Upper lobe of left lung (tissue), 6 donors: ENCODE data around the gene LRCH1. TPM values are rescaled to one million over a fixed set of nuclear protein-coding genes. Genes with fewer than 3 reads are reported as not detected.

Experiments used
- ATAC-seq, 2 donors: fragments of 200-7000 bp; cut with Tn5 transposase; one replicate each; pipeline ENCODE4 v1.9.1; 2022; ENCODE audit warnings: mild to moderate bottlenecking in 2 of 2, moderate library complexity in 2 of 2; ENCODE audit not compliant: low FRiP score in 2 of 2
- DNase-seq, 2 donors: peaks; one replicate each; pipeline ENCODE4 v3.0.0-alpha.2; 2019 to 2020
- H3K27ac ChIP-seq, 4 donors: fragments of 200-600 bp; sonication (generic); one replicate each; pipeline ENCODE4 v1.5.1; 2016 to 2019
- H3K27me3 ChIP-seq, 4 donors: fragments of 200-600 bp; sonication (generic); one replicate each; pipeline ENCODE4 v1.5.1; 2017 to 2019
- H3K36me3 ChIP-seq, 4 donors: fragments of 200-600 bp; sonication (generic); one replicate each; pipeline ENCODE4 v1.5.1; 2016 to 2019
- H3K4me1 ChIP-seq, 4 donors: fragments of 200-600 bp; sonication (generic); one replicate each; pipeline ENCODE4 v1.5.1; 2018 to 2019
- H3K4me3 ChIP-seq, 4 donors: fragments of 200-600 bp; sonication (generic); one replicate each; pipeline ENCODE4 v1.5.1; 2017 to 2019; ENCODE audit warnings: mild to moderate bottlenecking in 2 of 4, moderate library complexity in 1 of 4
- H3K9me3 ChIP-seq, 4 donors: fragments of 200-600 bp; sonication (generic); one replicate each; pipeline ENCODE4 v1.5.1; 2018 to 2019
- EP300 ChIP-seq, 4 donors: sonication (generic); formaldehyde crosslinking; IDR thresholded peaks; one replicate each; pipeline ENCODE4 v1.5.1; 2017; ENCODE audit warnings: antibody characterized with exemption in 4 of 4, control low read depth in 2 of 4
- POLR2A ChIP-seq, 4 donors: fragments of 450-650 bp; IDR thresholded peaks; one replicate each; pipeline ENCODE4 v1.5.1; 2016 to 2017; ENCODE audit warnings: antibody characterized with exemption in 4 of 4, mild to moderate bottlenecking in 2 of 4
- POLR2AphosphoS5 ChIP-seq, 2 donors: sonication (generic); formaldehyde crosslinking; IDR thresholded peaks; one replicate each; pipeline ENCODE4 v1.5.1; 2017; ENCODE audit warnings: antibody characterized with exemption in 2 of 2
- WGBS, 2 donors: methylation state at CpG; one replicate each; pipeline ENCODE4 v1.1.5; 2017 to 2018; 5-methylcytosine and 5-hydroxymethylcytosine counted together
- total RNA-seq, 6 donors: library from RNA; depleted of rRNA in 4 of 6; stranded (reverse); fragments of >200 nt in 4 of 6; gene quantifications; one replicate each; pipeline versions ENCODE4 v1.1.0 to v1.2.1, GENCODE V29; 2016 to 2021
- TF ChIP-seq, protein P1 (sequence below), 6 experiments: fragments of 450-650 bp in 4 of 6; fragments of 200-600 bp in 2 of 6; sonication (generic) in 2 of 6; IDR thresholded peaks; one replicate each; pipeline ENCODE4 v1.5.1; 2016 to 2019; ENCODE audit warnings: antibody characterized with exemption in 6 of 6
- donor health status: DM: no; HTN: no; CAD: no; lungs with moderate emphysema.
- donor health status: DM: no; HTN: yes; CAD: no; lungs with severe emphysema.

Gene LRCH1
- total RNA-seq, 6 donors from 2014 or later = 17.2 to 27.0 (median 22.7) TPM

DNA sequence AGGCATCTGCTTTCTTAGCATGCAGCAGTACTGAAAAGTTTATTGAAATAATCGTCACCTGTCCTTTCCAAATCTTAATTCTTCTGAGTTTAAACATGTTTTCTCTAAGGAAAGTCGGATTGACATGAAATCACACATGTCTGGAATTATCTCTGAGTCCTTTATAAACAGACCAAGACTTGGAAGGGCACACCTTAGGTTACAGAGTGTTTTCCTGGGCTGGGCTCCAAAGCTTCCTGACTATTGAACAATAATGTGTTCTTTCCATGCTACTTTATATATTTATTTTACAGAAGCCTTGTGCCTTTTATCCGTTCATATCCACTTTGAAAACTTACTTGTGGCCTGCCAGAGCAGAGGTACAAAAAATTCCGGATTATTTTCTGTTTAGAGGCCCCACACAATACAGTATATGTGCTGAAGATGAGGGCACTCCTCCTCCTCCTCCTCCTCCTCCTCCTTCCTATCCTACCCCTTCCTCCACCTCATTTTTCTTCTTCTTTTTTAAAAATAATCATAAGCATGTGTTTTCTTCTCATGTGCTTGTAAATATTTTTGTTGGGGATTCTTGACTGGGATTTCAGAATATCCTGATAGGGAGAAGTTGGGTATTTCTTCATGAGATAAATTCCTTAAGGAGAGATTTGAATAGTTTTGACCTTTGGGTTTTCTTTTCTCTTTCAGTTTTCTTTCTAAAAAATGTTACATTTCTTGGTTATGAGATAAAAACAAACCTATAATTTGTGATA is 52.3 kb downstream of the LRCH1 start:
- ATAC-seq (no peak), DNase-seq (peak in 1 of 2 donors; percentile 59)
- WGBS, 2 donors = 34 to 45% methylated on average over 4 of the region's 4 CpGs
- TF ChIP-seq EP300 (IDR thresholded peaks at IDR 0.05) (no peak), POLR2A (IDR thresholded peaks at IDR 0.05) (no peak), POLR2AphosphoS5 (IDR thresholded peaks at IDR 0.05) (no peak)
- TF ChIP-seq, protein P1, sequence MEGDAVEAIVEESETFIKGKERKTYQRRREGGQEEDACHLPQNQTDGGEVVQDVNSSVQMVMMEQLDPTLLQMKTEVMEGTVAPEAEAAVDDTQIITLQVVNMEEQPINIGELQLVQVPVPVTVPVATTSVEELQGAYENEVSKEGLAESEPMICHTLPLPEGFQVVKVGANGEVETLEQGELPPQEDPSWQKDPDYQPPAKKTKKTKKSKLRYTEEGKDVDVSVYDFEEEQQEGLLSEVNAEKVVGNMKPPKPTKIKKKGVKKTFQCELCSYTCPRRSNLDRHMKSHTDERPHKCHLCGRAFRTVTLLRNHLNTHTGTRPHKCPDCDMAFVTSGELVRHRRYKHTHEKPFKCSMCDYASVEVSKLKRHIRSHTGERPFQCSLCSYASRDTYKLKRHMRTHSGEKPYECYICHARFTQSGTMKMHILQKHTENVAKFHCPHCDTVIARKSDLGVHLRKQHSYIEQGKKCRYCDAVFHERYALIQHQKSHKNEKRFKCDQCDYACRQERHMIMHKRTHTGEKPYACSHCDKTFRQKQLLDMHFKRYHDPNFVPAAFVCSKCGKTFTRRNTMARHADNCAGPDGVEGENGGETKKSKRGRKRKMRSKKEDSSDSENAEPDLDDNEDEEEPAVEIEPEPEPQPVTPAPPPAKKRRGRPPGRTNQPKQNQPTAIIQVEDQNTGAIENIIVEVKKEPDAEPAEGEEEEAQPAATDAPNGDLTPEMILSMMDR (IDR thresholded peaks at IDR 0.05) = no peak
- H3K9me3 ChIP-seq = no peaks in the 10 kb centered on the region
- H3K36me3 ChIP-seq = no peaks in the 10 kb centered on the region
- H3K27me3 ChIP-seq = no peaks in the 10 kb centered on the region
- H3K4me1 ChIP-seq = peaks cover 43 to 83% (median 70%) of the 10 kb centered on the region in 4 donors
- H3K27ac ChIP-seq = peak overlapping the region; percentile 47 to 77 (median 57)
- H3K4me3 ChIP-seq = no peak overlapping the region

DNA sequence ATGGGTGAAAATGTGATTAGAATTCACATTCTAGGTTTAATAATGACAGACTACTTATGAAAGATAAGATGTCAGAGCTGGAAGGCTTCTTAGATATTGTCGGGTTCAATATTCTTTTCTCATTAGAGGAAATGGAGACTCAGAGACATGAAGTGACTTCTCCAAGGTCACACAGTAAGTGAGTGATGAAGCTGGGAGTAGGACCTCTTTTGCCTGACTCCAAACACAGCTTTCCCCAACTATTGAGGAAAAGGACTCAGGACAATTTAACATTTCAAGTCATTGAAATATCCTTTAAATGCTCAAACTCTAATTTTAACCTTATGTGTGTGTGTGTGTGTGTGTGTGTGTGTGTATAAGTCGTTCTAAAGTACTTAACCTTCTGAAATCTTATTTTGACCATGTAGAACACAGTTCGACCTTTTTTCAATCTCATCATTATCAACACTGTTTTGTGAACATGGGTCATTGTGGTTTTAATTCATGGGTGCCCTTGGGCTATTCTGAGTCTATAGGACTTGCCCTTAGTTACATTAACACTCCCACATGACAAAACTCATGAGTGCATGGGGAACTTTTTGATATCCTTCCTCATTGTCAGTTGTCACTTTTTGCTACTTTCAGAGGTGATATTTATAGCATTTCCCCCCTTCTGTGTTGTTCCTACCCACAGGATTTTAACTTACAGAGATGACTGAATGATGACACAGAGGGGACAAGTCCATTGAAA is 53.0 kb downstream of the LRCH1 start:
- TF ChIP-seq POLR2A (IDR thresholded peaks at IDR 0.05) (no peak), POLR2AphosphoS5 (IDR thresholded peaks at IDR 0.05) (no peak), EP300 (IDR thresholded peaks at IDR 0.05) (peak in 1 of 4 donors; percentile 9)
- TF ChIP-seq, protein P1 (IDR thresholded peaks at IDR 0.05) = no peak
- H3K27ac ChIP-seq = peak overlapping the region; percentile 47 to 77 (median 57)
- H3K4me3 ChIP-seq = no peak overlapping the region
- DNase-seq = no peak
- 57 to 71% methylated on average over 3 of the region's 3 CpGs for WGBS, 2 donors
- peak in 1 of 2 donors; percentile 56 for ATAC-seq
- H3K36me3 ChIP-seq = no peaks in the 10 kb centered on the region
- no peaks in the 10 kb centered on the region for H3K9me3 ChIP-seq
- H3K27me3 ChIP-seq = no peaks in the 10 kb centered on the region
- peaks cover 37 to 76% (median 64%) of the 10 kb centered on the region in 4 donors for H3K4me1 ChIP-seq

DNA sequence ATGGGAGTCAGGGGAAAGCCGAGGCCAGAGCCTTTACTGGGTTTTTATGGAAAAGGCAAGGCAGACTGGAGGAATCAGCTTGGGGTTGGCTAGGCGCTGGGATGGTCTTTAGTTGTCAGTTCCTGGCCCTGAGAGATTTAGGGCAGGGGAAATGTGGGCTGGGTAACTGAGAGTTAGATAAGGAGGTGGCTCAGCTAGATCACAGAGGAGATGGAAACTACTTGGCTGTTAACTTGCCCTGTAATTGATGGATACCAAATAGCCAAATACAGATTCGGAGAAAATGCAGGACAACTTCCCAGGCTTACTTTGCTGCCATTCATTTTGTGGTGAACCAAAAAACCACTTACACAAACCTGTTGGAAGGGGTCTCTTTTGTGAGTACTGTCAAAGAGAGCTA is 54.0 kb downstream of the LRCH1 start:
- no peaks in the 10 kb centered on the region for H3K36me3 ChIP-seq
- H3K27ac ChIP-seq = peak overlapping the region in 3 of 4 donors; percentile 28 to 77 (median 64)
- H3K9me3 ChIP-seq = no peaks in the 10 kb centered on the region
- ATAC-seq (no peak), DNase-seq (no peak)
- no peak overlapping the region for H3K4me3 ChIP-seq
- H3K27me3 ChIP-seq = no peaks in the 10 kb centered on the region
- peaks cover 37 to 69% (median 56%) of the 10 kb centered on the region in 4 donors for H3K4me1 ChIP-seq
- TF ChIP-seq, protein P1 (IDR thresholded peaks at IDR 0.05) = no peak
- TF ChIP-seq POLR2AphosphoS5 (IDR thresholded peaks at IDR 0.05) (no peak), EP300 (IDR thresholded peaks at IDR 0.05) (no peak), POLR2A (IDR thresholded peaks at IDR 0.05) (no peak)
- WGBS, 2 donors = 71 to 72% methylated on average over 3 of the region's 3 CpGs

GRCh38 chr13:46607768-46608564 is 55.0 kb downstream of the LRCH1 start:
- H3K27ac ChIP-seq = peak overlapping the region in 2 of 4 donors; percentile 64 to 77
- H3K4me3 ChIP-seq = no peak overlapping the region
- H3K27me3 ChIP-seq = no peaks in the 10 kb centered on the region
- 75 to 76% methylated on average over 9 of the region's 9 CpGs for WGBS, 2 donors
- H3K9me3 ChIP-seq = no peaks in the 10 kb centered on the region
- DNase-seq = no peak
- H3K4me1 ChIP-seq = peaks cover 40 to 67% (median 56%) of the 10 kb centered on the region in 4 donors
- TF ChIP-seq EP300 (IDR thresholded peaks at IDR 0.05) (no peak), POLR2AphosphoS5 (IDR thresholded peaks at IDR 0.05) (no peak), POLR2A (IDR thresholded peaks at IDR 0.05) (no peak)
- TF ChIP-seq, protein P1 (IDR thresholded peaks at IDR 0.05) = no peak
- H3K36me3 ChIP-seq = no peaks in the 10 kb centered on the region
- no peak for ATAC-seq
